HK-2 (cell line): Measurements from ENCODE around the gene C5AR2.
A peak's percentile ranks its signal among the peaks of the same experiment; 100 is the strongest.
"Not testable (repeated sequence)": the region's sequence is repeated elsewhere in the genome, so short reads cannot be mapped to it uniquely, and the experiment has no call there.

Source experiments
- DNase-seq: peaks from one replicate; pipeline ENCODE4 v3.0.0-alpha.2; 2018; ENCODE audit not compliant: unreplicated experiment

The C5AR2 gene

GRCh38 chr19:47386582-47386981, 54.6 kb downstream of the C5AR2 start:
- not testable (repeated sequence) for DNase-seq

GRCh38 chr19:47387623-47388022, 55.6 kb downstream of the C5AR2 start:
- DNase-seq = not testable (repeated sequence)

- DNase-seq = not testable (repeated sequence)
Observed at GRCh38 chr19:47388721-47389120, 56.7 kb downstream of the C5AR2 start.

- DNase-seq = no peak
Observed at GRCh38 chr19:47389150-47389556, 57.2 kb downstream of the C5AR2 start.

GRCh38 chr19:47390533-47391488, 58.8 kb downstream of the C5AR2 start:
- no peak for DNase-seq

- DNase-seq = peak; percentile 83
Observed at GRCh38 chr19:47391510-47392223, 59.7 kb downstream of the C5AR2 start.
